ENCODE measurements around the gene CELF5. TPM values are rescaled to one million over a fixed set of nuclear protein-coding genes. Genes with fewer than 3 reads are reported as not detected.

Gene CELF5
- total RNA-seq, 4 donors from 2014 or later: not detected

DNA sequence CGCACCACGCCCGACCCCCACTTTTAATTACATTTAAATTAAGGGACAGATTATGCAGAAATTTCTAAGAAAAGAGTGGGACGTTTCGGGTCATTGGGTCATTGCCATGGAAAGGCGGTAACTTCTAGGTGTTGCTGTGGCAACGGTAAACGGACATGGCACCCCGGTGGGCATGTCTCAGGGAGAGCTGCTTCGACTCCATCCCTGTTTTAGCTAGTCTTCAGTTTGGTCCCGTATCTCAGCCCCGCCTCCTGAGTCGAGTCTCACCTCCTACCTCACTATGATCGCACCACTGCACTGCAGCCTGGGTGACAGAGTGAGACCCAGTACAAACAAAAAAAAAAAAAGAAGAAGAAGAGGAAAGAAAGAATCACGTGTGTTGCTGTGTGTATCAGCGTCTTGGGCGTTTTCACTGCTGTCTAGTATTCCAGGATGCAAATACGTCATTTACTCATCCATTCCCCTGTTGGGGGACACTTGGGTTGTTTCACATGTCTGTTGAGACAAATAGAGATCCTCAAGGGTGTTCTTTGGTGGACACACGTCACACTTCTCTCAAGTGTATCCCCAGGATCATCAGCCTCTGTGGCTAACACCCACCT, 41.7 kb downstream of the CELF5 start:
- no peaks in the 10 kb centered on the region for H3K36me3 ChIP-seq

DNA sequence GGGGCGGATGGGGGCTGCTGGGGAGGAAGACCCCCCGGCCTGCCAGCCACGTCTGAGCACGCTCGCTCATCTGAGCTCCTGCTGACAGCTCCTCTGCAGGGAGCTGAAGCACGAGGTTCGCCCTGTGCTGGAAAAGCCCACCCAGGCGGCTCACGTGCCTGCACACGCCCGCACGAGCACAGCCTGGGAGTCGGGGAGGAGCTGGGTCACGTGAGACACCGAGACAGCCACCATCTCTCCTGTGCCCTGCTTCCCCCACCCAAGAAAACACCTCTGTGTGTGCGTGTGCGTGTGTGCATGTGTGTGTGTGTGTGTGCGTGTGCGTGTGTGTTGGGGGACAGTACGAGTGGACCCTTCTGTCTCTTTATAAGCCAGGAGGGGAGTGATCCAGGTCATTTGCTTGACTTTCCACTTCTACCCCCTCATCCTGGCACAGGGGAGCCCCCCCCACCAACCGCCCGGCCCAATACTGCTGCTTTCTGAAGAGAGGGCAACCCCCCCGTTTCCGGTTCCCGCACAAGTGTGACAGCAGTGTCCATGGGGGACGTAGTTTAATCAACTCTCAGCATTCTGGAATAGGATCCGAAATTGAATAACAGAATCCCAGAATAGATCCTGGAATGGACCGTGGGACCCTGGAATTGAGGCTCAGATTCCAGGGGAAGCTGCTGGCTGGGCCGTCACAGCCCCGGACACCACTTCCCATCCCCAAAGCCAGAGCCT, 42.5 kb downstream of the CELF5 start:
- DNase-seq: no peak
- Histone ChIP-seq H3K36me3 (no peaks in the 10 kb centered on the region), H3K4me3 (no peak overlapping the region), H3K9me3 (no peaks in the 10 kb centered on the region), H3K27ac (no peak overlapping the region), H3K4me1 (no peaks in the 10 kb centered on the region), H3K27me3 (peaks cover 0 to 6% of the 10 kb centered on the region in 2 donors)
- TF ChIP-seq, protein P1, sequence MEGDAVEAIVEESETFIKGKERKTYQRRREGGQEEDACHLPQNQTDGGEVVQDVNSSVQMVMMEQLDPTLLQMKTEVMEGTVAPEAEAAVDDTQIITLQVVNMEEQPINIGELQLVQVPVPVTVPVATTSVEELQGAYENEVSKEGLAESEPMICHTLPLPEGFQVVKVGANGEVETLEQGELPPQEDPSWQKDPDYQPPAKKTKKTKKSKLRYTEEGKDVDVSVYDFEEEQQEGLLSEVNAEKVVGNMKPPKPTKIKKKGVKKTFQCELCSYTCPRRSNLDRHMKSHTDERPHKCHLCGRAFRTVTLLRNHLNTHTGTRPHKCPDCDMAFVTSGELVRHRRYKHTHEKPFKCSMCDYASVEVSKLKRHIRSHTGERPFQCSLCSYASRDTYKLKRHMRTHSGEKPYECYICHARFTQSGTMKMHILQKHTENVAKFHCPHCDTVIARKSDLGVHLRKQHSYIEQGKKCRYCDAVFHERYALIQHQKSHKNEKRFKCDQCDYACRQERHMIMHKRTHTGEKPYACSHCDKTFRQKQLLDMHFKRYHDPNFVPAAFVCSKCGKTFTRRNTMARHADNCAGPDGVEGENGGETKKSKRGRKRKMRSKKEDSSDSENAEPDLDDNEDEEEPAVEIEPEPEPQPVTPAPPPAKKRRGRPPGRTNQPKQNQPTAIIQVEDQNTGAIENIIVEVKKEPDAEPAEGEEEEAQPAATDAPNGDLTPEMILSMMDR (IDR thresholded peaks at IDR 0.05): no peak
- TF ChIP-seq POLR2A (IDR thresholded peaks at IDR 0.05): no peak

More for the DNA sequence above, 41.7 kb downstream of the CELF5 start:
- no peak for DNase-seq
- TF ChIP-seq POLR2A (IDR thresholded peaks at IDR 0.05): no peak
- Histone ChIP-seq H3K9me3 (no peaks in the 10 kb centered on the region), H3K4me1 (no peaks in the 10 kb centered on the region), H3K4me3 (no peak overlapping the region), H3K27ac (no peak overlapping the region), H3K27me3 (peaks cover 0 to 6% of the 10 kb centered on the region in 2 donors)

DNA sequence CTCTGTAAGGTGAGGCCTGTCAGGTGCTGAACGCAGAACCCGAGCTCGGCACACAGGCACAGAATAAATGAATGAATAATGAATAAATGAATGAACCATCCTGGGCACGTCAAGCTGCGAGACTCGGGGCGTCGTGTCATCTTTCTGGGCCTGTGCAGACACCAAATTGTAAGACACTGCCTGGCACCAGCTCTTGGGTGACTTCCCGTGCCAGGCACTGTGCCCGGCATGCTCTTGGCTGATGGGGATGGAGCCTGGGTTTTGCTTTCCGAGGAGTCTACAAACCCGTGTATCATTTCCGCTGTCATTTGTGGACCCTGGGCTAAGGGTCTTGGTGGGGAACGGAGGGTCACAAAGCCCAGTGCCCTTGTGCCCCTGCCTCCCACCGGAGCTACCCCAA, 43.9 kb downstream of the CELF5 start:
- H3K4me1 ChIP-seq: no peaks in the 10 kb centered on the region
- TF ChIP-seq, protein P1 (IDR thresholded peaks at IDR 0.05): no peak
- no peak for TF ChIP-seq POLR2A (IDR thresholded peaks at IDR 0.05)
- H3K36me3 ChIP-seq: no peaks in the 10 kb centered on the region
- peaks cover 0 to 5% (median 0%) of the 10 kb centered on the region in 4 donors for H3K9me3 ChIP-seq
- peaks cover 0 to 6% of the 10 kb centered on the region in 2 donors for H3K27me3 ChIP-seq
- no peak overlapping the region for H3K4me3 ChIP-seq
- no peak overlapping the region for H3K27ac ChIP-seq
- DNase-seq: no peak

DNA sequence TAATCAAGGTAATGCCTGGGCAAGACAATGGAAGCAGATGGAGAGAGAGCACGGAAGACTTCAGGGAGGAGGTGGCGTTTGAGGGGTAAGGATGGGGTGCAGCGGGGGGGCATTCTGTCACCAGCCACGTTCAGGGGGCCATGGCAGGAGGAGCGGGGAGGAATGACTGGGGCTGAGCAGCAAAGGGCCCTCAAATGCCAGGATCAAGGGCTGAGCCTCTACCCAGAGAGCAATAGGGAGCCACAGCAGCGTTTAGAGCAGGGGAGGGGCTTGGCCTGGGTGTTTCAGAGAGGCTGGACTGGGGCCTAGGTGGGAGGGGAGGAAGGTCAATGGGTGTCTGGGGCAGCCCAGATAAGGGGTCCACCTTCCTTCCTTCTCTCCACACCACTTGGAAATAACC, 44.3 kb downstream of the CELF5 start:
- H3K36me3 ChIP-seq: no peaks in the 10 kb centered on the region

GRCh38 chr19:3269916-3270671, 45.6 kb downstream of the CELF5 start:
- no peak for DNase-seq
- peaks cover 0 to 3% (median under 1%) of the 10 kb centered on the region in 4 donors for H3K4me1 ChIP-seq
- TF ChIP-seq, protein P1 (IDR thresholded peaks at IDR 0.05): no peak
- TF ChIP-seq POLR2A (IDR thresholded peaks at IDR 0.05): no peak
- H3K36me3 ChIP-seq: no peaks in the 10 kb centered on the region
- no peak overlapping the region for H3K27ac ChIP-seq
- no peak overlapping the region for H3K4me3 ChIP-seq
- peaks cover 0 to 5% (median 0%) of the 10 kb centered on the region in 4 donors for H3K9me3 ChIP-seq
- H3K27me3 ChIP-seq: peaks cover 0 to 8% of the 10 kb centered on the region in 2 donors

More for the DNA sequence above, 44.3 kb downstream of the CELF5 start:
- peaks cover 0 to 6% of the 10 kb centered on the region in 2 donors for H3K27me3 ChIP-seq
- H3K9me3 ChIP-seq: peaks cover 0 to 5% (median 0%) of the 10 kb centered on the region in 4 donors
- no peak for DNase-seq
- TF ChIP-seq, protein P1 (IDR thresholded peaks at IDR 0.05): no peak
- TF ChIP-seq POLR2A (IDR thresholded peaks at IDR 0.05): no peak
- no peak overlapping the region for H3K27ac ChIP-seq
- no peak overlapping the region for H3K4me3 ChIP-seq
- no peaks in the 10 kb centered on the region for H3K4me1 ChIP-seq
